Ishikawa (cell line): ENCODE data around the gene PYDC1.

Experiments used
- CEBPB ChIP-seq: IDR thresholded peaks from 2 replicates; pipeline ENCODE4 v1.6.1; 2012
- FOXM1 ChIP-seq: IDR thresholded peaks from 2 replicates; pipeline ENCODE4 v1.6.1; 2012; ENCODE audit warnings: low read depth, borderline replicate concordance
- RAD21 ChIP-seq: IDR thresholded peaks from 2 replicates; pipeline ENCODE4 v1.6.1; 2012; ENCODE audit warnings: low read depth
- TAF1 ChIP-seq: IDR thresholded peaks from 2 replicates; pipeline ENCODE4 v1.6.1; 2012; ENCODE audit warnings: low read depth, mild to moderate bottlenecking
- TEAD4 ChIP-seq: IDR thresholded peaks from 2 replicates; pipeline ENCODE4 v1.6.1; 2012

DNA sequence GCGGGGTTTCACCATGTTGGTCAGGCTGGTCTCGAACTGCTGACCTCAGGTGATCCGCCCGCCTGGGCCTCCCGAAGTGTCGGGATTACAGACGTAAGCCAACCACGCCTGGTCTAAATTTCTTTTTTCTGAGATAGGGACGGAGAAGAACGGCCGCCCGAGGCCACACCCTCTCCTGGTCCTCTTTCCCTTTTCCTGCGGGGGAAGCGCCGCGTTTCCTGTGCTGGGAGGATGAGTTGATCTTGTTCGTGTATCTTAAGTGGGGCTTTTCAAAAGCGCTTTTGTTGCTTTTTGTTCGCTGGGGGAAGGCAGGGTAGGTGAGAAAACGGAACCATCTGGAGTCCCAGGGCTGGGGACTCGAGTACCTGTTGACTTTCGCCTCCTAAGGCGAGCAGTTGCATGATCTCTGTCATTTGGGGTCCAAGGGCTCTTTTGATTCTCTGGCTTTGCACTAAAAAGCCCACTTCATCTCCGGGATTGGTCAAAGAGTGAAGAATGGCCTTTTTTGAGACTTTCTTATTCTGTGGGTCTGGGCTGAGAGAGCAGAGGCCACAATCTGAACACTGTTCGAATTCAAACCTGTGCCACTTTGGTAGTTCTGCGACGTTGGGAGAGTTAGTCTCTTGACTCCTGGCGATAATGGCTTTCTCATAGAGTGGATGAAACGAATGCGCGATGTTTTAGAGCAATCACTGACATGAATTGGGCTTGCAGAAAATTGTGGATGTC, 35.7 kb downstream of the PYDC1 start:
- TF ChIP-seq CEBPB = no peak
- TF ChIP-seq RAD21 = no peak
- no peak for TF ChIP-seq TEAD4
- TF ChIP-seq TAF1 = no peak
- no peak for TF ChIP-seq FOXM1
